Lung (tissue), 12 donors: Measurements from ENCODE around the gene TLE6. TPM values are rescaled to one million over a fixed set of nuclear protein-coding genes. Genes with fewer than 3 reads are reported as not detected.

Experiments
- ATAC-seq: fragments of 200-7000 bp; cut with Tn5 transposase; one replicate; pipeline ENCODE4 v1.9.1; 2020; ENCODE audit warnings: moderate number of reproducible peaks; ENCODE audit not compliant: insufficient read depth, low FRiP score
- DNase-seq, 3 donors: peaks; one replicate each; pipeline ENCODE4 v3.0.0-alpha.2; 2013 to 2017
- H3K27ac ChIP-seq, 2 donors: one replicate each; pipeline ENCODE4 v1.5.1; 2013; ENCODE audit warnings: mild to moderate bottlenecking in 2 of 2, moderate library complexity in 2 of 2, control low read depth in 1 of 2, inconsistent platforms in 1 of 2, low read depth in 1 of 2, low read length in 1 of 2
- H3K27me3 ChIP-seq, 3 donors: one replicate each; pipeline ENCODE4 v1.5.1; 2013; ENCODE audit warnings: low read length in 2 of 3; ENCODE audit not compliant: control insufficient read depth in 3 of 3, insufficient read depth in 3 of 3
- H3K36me3 ChIP-seq, 4 donors: one replicate each; pipeline ENCODE4 v1.5.1; 2013; ENCODE audit warnings: low read length in 4 of 4, mild to moderate bottlenecking in 1 of 4, moderate library complexity in 1 of 4; ENCODE audit not compliant: control insufficient read depth in 4 of 4, insufficient read depth in 4 of 4
- H3K4me1 ChIP-seq, 5 donors: one replicate each; pipeline ENCODE4 v1.5.1; 2013; ENCODE audit warnings: low read length in 5 of 5, mild to moderate bottlenecking in 2 of 5, moderate library complexity in 1 of 5; ENCODE audit not compliant: control insufficient read depth in 5 of 5, insufficient read depth in 5 of 5
- H3K4me3 ChIP-seq: one replicate; pipeline ENCODE4 v1.5.1; 2013; ENCODE audit warnings: mild to moderate bottlenecking, control low read depth, moderate library complexity
- H3K9ac ChIP-seq, 2 donors: one replicate each; pipeline ENCODE4 v1.5.1; 2013; ENCODE audit warnings: low read length in 2 of 2, control low read depth in 1 of 2; ENCODE audit not compliant: insufficient read depth in 1 of 2
- H3K9me3 ChIP-seq, 4 donors: one replicate each; pipeline ENCODE4 v1.5.1; 2013; ENCODE audit warnings: low read length in 3 of 4, mild to moderate bottlenecking in 1 of 4, moderate library complexity in 1 of 4; ENCODE audit not compliant: control insufficient read depth in 4 of 4, insufficient read depth in 3 of 4
- CTCF ChIP-seq: IDR thresholded peaks from 2 replicates; pipeline ENCODE4 v1.5.1; 2012; ENCODE audit warnings: mild to moderate bottlenecking; ENCODE audit errors: control extremely low read depth, extremely low read depth
- WGBS, 2 donors: extraction: QIAGEN DNeasy Blood & Tissue Kit; methylation state at CpG; one replicate each; pipeline ENCODE4 v1.1.7; 2013; 5-methylcytosine and 5-hydroxymethylcytosine counted together
- polyA plus RNA-seq, 2 donors: library from polyadenylated mRNA; stranded (reverse); fragments of 200-250 nt; gene quantifications; one replicate each; pipeline ENCODE4 v1.2.1, GENCODE V29; 2013
- total RNA-seq, 2 donors: library from RNA; depleted of rRNA in 1 of 2; stranded (reverse); fragments of >200 nt in 1 of 2; gene quantifications; one replicate each; pipeline ENCODE4 v1.2.1, GENCODE V29; 2014 to 2021
- donor health status: control.
- donor health status: control.
- donor health status: Bipolar disorder and iron deficiency.
- donor health status: healthy.
- donor health status: DM: yes; HTN: yes; CAD: no.

TLE6 gene
- total and polyA plus RNA-seq, 4 donors: 6.1 to 8.8 (median 7.2) TPM

- Histone ChIP-seq H3K4me1 (peaks cover 0 to 38% (median 16%) of the 10 kb centered on the region in 5 donors), H3K27ac (no peak overlapping the region), H3K36me3 (no peaks in the 10 kb centered on the region), H3K27me3 (no peaks in the 10 kb centered on the region), H3K9ac (peak overlapping the region in 1 of 2 donors; percentile 42), H3K9me3 (no peaks in the 10 kb centered on the region), H3K4me3 (no peak overlapping the region)
- 44 to 48% methylated on average over 20 of the region's 20 CpGs for WGBS, 2 donors
- TF ChIP-seq CTCF: no peak
- ATAC-seq (no peak), DNase-seq (peak; percentile 89 to 91 (median 90))
Observed at GRCh38 chr19:2986951-2987524, 9.7 kb downstream of the TLE6 start.

DNA sequence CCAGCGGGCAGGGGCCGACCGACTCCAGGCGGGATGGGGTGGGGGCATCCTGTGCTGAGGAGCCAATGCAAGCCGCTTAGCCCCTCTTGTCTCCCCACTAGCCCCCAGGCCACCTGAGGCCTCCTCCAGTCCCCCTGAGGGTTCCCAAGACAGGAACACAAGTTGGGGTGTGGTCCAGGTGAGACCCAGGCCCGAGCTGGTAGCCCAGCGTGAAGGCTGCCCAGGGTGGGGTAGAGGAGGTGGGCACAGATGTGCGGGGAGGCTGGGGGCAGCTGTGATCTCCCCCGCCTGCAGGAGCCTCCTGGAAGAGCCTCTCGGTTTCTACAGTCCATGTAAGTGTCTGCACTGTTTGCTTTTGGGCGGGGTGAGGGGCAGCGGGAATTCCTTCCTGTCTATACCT lies 10.4 kb downstream of the TLE6 start:
- H3K9ac ChIP-seq: peak overlapping the region in 1 of 2 donors; percentile 42
- DNase-seq (no peak), ATAC-seq (no peak)
- H3K4me3 ChIP-seq: no peak overlapping the region
- no peaks in the 10 kb centered on the region for H3K9me3 ChIP-seq
- H3K4me1 ChIP-seq: peaks cover 0 to 32% (median 12%) of the 10 kb centered on the region in 5 donors
- TF ChIP-seq CTCF: no peak
- H3K27me3 ChIP-seq: no peaks in the 10 kb centered on the region
- no peaks in the 10 kb centered on the region for H3K36me3 ChIP-seq
- WGBS, 2 donors: 82 to 83% methylated on average over 12 of the region's 12 CpGs
- no peak overlapping the region for H3K27ac ChIP-seq

GRCh38 chr19:2988568-2988967 lies 11.2 kb downstream of the TLE6 start:
- H3K4me1 ChIP-seq: peaks cover 0 to 25% (median 7%) of the 10 kb centered on the region in 5 donors
- H3K27ac ChIP-seq: no peak overlapping the region
- TF ChIP-seq CTCF: no peak
- no peak overlapping the region for H3K9ac ChIP-seq
- H3K36me3 ChIP-seq: no peaks in the 10 kb centered on the region
- WGBS, 2 donors: 94 to 97% methylated on average over 3 of the region's 3 CpGs
- no peak overlapping the region for H3K4me3 ChIP-seq
- ATAC-seq: no peak
- H3K27me3 ChIP-seq: no peaks in the 10 kb centered on the region
- H3K9me3 ChIP-seq: no peaks in the 10 kb centered on the region
- DNase-seq: no peak
